GM18517 (cell line): ENCODE measurements around the gene C4orf51.
"Not testable (repeated sequence)": the region's sequence is repeated elsewhere in the genome, so short reads cannot be mapped to it uniquely, and the experiment has no call there.

Experiments
- ATAC-seq: cut with Tn5 transposase; IDR thresholded peaks from one replicate; pipeline ENCODE4 v1.9.1; 2021; ENCODE audit warnings: mild to moderate bottlenecking, moderate library complexity; ENCODE audit not compliant: unreplicated experiment

The C4orf51 gene

GRCh38 chr4:145679991-145680455 lies at the start of gene C4orf51:
TSS of gene C4orf51 (plus strand) at chr4:145680146. CDS start at chr4:145680204, 58 bp downstream.
- no peak for ATAC-seq

- no peak for ATAC-seq
Observed at GRCh38 chr4:145635117-145635516, 44.8 kb upstream of the C4orf51 start.

DNA sequence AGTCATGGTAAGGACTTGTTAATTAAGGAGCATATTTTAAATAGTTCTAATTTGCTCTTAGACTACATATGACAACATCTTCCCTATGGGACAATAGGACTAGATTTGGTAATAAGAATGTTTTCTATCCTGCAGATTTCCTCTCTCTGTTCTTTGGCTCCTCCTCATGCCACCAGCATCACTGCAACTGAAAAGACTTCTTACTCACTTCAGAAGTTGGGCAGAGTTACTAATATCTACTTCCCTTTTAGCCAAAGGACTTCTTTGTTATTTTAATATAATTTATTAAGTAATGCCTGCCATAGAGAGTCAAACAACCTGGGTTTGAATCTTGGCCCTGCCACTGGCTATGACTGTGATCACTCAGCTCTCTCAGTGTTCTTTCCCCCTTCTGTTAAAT lies 44.3 kb upstream of the C4orf51 start:
- no peak for ATAC-seq

DNA sequence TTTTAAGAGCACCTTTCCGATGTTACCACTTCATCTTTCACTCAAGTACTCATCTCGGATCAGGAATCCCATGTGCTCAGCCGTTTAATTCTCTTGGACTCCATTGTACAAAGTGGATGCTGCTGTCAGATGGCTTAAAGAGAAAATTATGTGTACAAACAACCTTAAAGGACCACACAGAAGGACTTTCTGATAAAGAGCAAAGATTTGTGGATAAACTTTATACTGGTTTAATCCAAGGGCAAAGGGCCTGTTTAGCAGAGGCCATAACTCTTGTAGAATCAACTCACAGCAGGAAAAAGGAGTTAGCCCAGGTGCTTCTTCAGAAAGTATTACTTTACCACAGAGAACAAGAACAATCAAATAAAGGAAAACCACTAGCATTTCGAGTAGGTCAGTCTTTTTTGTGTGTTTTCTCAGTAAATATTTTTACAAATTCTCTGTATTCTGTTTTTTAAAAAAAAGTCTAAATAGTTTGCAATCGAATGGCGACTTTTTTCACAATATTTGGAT lies 40.7 kb upstream of the C4orf51 start:
- no peak for ATAC-seq

- ATAC-seq, result not testable (repeated sequence)
Observed at GRCh38 chr4:145640236-145640635, 39.7 kb upstream of the C4orf51 start.

- ATAC-seq, result no peak
Observed at GRCh38 chr4:145643295-145643694, 36.7 kb upstream of the C4orf51 start.

DNA sequence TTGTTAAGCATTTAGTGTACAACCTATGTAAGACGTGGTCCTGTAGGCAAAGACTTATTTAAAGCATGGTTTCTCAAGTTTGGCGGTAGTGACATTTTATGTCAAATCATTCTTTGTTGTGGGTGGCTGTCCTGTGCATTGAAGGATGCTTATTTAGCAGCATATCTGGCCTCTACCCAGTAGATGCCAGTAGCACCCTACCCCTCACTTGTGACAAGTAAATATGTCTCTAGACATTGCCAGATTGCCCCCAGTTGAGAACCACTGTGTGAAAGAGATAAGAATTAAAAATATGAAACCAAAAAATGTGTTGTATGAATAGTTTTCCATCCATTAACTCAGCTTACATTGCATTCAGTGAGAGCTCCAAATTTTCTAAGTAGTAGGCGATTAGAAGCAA lies 35.2 kb upstream of the C4orf51 start:
- ATAC-seq, result no peak

- no peak for ATAC-seq
Observed at GRCh38 chr4:145656156-145656555, 23.8 kb upstream of the C4orf51 start.

GRCh38 chr4:145660064-145660463 lies 19.9 kb upstream of the C4orf51 start:
- no peak for ATAC-seq

DNA sequence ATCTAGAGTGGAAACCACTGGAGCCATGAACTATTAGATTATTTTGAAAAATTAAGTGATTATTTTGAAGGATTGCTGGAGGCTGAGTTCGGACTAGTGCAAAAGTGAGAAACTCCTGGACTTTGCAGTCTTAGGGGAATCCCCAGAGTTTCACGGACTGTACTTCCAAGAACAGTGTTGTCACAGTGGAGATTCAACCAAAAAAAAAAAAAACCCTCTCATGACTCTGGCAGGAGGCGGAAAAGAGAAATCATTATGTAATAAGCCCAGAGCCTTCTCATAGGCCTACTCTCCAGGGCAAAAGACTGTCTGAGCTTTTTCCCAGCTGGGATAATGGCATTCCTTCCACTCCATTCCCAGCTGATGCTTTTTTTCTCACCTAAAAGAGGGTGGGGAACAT lies 16.8 kb upstream of the C4orf51 start:
- no peak for ATAC-seq

GRCh38 chr4:145665773-145666172 lies 14.2 kb upstream of the C4orf51 start:
- no peak for ATAC-seq

DNA sequence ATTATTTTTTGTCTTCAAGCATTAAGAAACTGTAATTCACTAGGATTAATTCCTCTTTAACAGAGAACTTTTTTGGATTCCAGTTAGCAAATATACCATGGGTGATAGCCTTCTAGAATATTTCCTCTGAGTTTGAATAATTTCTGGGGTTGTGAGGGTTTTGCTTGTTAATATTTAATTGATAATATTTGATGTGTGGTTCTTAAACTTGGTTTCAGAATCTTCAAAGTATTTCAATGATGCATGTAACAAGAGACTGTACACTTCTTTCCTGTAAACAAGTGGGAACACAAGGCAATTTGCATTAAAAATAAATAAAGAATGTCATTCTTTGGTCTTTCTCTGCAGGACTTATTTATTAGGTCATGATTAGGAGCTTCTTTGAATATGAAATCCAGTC lies 9.5 kb upstream of the C4orf51 start:
- ATAC-seq, result no peak

DNA sequence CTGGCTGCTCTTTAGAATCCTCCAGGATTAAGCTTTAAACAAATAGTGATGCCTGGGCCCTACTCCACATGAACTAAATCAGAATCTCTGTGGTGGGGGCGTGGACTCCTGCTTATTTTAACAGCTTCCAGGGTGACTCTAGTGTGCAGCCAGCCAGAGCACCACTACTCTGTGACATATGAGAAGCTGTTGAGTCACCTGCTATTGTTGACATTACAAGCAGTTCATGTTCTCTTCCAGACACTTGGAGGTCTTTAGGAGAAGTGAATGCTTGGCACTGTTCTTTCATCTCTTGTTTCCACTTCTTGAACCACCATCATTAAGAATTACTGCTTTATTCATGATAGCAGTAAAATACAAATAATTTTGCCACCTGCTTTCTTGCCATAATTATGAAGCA lies 426 bp upstream of the C4orf51 start:
- no peak for ATAC-seq

DNA sequence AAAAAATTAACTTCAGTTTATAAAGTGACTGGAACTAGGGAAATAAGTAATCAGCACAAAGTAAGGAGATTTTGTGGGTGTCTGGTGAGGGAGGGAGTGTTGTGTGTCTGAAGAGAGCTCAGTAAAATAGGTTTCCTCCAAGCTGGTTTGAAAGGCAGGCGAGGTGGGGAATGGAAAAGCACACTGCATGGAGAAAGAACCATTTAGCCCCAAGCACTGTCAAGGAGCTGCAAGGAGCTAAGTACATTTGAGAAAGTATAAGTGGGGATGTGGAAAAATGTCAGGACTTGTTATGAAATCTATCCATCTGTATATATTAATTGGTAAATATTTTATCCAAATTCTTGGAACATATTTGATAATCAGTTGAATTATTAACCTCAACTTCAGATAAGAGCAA lies 956 bp downstream of the C4orf51 start:
- no peak for ATAC-seq

- no peak for ATAC-seq
Observed at GRCh38 chr4:145681518-145681917, 1.6 kb downstream of the C4orf51 start.

GRCh38 chr4:145681956-145682355 lies 2.0 kb downstream of the C4orf51 start:
- no peak for ATAC-seq

DNA sequence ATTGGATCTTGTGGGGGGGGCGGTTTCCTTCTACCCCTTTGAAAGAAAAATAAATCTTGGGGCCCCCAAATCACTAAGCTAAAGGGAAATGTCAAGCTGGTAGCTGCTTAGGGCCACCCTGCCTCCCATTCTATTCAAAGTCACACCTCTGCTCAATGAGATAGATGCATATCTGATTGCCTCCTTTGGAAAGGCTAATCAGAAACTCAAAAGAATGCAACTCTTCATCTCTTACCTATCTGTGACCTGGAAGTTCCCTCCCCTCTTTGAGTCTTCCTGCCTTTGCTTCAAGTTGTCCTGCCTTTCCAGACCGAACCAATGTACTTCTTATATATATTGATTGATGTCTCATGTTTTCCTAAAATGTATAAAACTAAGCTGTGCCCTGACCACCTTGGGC lies 7.0 kb downstream of the C4orf51 start:
- ATAC-seq, result no peak

DNA sequence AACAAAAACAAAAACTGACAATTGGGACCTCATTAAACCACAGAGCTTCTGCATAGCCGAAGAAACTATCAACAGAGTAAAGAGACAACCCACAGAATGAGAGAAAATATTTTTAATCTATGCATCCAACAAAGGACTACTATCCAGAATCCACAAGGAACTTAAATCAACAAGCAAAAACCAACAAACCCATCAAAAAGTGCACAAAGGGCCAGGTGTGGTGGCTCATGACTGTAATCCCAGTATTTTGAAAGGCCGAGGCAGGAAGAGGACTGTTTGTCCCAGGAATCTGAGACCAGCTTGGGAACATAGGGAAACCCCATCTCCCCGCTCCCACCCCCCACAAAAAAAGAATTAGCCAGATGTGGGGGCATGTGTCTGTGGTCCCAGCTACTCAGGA lies 10.7 kb downstream of the C4orf51 start:
- no peak for ATAC-seq

GRCh38 chr4:145691416-145691815 lies 11.5 kb downstream of the C4orf51 start:
- not testable (repeated sequence) for ATAC-seq

DNA sequence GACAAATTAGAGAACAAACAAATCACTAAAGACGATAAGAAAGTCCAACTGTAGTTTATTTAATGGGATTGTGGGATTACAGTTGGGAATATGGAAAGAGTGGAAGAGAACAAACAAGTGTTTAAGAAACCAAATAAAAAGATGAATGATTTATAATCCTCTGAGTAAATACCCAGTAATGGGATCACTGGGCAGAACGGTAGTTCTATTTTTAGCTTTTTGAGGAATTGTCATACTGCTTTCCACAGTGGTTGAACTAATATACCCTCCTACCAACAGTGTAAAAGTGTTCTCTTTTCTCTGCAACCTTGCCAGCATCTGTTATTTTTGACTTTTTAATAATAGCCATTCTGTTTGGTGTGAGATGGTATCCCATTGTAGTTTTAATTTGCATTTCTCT lies 15.0 kb downstream of the C4orf51 start:
- ATAC-seq, result no peak

GRCh38 chr4:145697332-145697731 lies 17.4 kb downstream of the C4orf51 start:
- ATAC-seq, result no peak

- no peak for ATAC-seq
Observed at GRCh38 chr4:145698507-145698906, 18.6 kb downstream of the C4orf51 start.

DNA sequence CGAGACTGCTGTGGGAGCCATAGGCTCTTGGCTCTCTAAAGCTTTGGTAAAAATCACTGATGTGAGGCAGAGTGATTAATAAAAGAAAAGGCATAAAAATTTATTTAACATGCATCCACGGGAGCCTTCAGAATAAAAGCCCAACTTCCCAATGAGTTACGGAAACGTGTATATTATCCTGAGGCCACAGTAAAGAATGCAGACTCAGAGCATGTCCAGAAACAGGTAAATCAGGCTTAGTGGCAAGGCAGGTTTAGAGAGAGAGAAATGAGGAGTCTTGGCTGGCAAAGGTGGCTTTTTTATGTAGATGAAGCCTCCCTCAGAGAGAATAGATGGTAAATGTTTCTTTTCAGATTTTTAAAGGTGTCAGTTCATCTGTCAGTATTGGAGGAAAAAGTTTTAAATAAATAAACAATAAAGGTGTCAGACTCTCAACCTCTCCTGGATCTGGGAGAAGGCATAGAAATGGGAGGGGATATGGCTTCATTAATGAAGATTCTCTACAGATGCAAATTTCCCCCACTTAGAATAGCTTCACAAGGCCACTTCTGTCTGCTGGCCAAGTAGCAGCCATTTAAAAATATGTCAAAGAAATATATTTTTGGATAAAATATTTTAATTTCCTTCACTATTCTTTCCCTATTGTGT lies 24.0 kb downstream of the C4orf51 start:
- ATAC-seq, result no peak
